Vagina (tissue), 2 donors: ENCODE data around the gene TNFSF10. TPM values are rescaled to one million over a fixed set of nuclear protein-coding genes. Genes with fewer than 3 reads are reported as not detected.

ENCODE experiments used
- DNase-seq, 2 donors: peaks; one replicate each; pipeline ENCODE4 v3.0.0-alpha.2; 2017; ENCODE audit errors: extremely low spot score in 2 of 2
- H3K27ac ChIP-seq: fragments of 200-600 bp; sonication (generic); one replicate; pipeline ENCODE4 v1.5.1; 2019
- H3K27me3 ChIP-seq: fragments of 200-600 bp; sonication (generic); one replicate; pipeline ENCODE4 v1.5.1; 2019
- H3K36me3 ChIP-seq, 2 donors: fragments of 200-600 bp; sonication (generic); one replicate each; pipeline ENCODE4 v1.5.1; 2017 to 2019
- H3K4me1 ChIP-seq: fragments of 200-600 bp; sonication (generic); one replicate; pipeline ENCODE4 v1.5.1; 2019
- H3K4me3 ChIP-seq, 2 donors: fragments of 200-600 bp; sonication (generic); 1 replicate in 1 of 2; 2 replicates in 1 of 2; pipeline ENCODE4 v1.5.1; 2016 to 2019
- H3K9me3 ChIP-seq: fragments of 200-600 bp; sonication (generic); one replicate; pipeline ENCODE4 v1.5.1; 2019
- POLR2A ChIP-seq, 2 donors: fragments of 450-650 bp; IDR thresholded peaks; one replicate each; pipeline ENCODE4 v1.6.1; 2017; ENCODE audit warnings: antibody characterized with exemption in 2 of 2, mild to moderate bottlenecking in 2 of 2, moderate library complexity in 2 of 2
- POLR2AphosphoS5 ChIP-seq, 2 donors: sonication (generic); formaldehyde crosslinking; IDR thresholded peaks; one replicate each; pipeline ENCODE4 v1.9.0; 2017; ENCODE audit warnings: antibody characterized with exemption in 2 of 2, mild to moderate bottlenecking in 2 of 2, low read depth in 1 of 2; ENCODE audit not compliant: insufficient read depth in 1 of 2
- intact Hi-C: fragments of 100-400 bp; cut with DNase I; formaldehyde crosslinking; loops from one replicate; pipeline ENCODE4 v1.15.1; 2023
- total RNA-seq: library from RNA; depleted of rRNA; stranded (reverse); fragments of >200 nt; gene quantifications from one replicate; pipeline ENCODE4 v1.2.3, GENCODE V29; 2016
- TF ChIP-seq, protein P1 (sequence below), 3 experiments: fragments of 450-650 bp in 2 of 3; fragments of 200-600 bp in 1 of 3; sonication (generic) in 1 of 3; IDR thresholded peaks; one replicate each; pipeline ENCODE4 v1.5.1; 2017 to 2019; ENCODE audit warnings: antibody characterized with exemption in 3 of 3, mild to moderate bottlenecking in 2 of 3, moderate library complexity in 2 of 3

The TNFSF10 gene
- total RNA-seq, 1 donor from 2014 or later: 92.8 TPM

DNA sequence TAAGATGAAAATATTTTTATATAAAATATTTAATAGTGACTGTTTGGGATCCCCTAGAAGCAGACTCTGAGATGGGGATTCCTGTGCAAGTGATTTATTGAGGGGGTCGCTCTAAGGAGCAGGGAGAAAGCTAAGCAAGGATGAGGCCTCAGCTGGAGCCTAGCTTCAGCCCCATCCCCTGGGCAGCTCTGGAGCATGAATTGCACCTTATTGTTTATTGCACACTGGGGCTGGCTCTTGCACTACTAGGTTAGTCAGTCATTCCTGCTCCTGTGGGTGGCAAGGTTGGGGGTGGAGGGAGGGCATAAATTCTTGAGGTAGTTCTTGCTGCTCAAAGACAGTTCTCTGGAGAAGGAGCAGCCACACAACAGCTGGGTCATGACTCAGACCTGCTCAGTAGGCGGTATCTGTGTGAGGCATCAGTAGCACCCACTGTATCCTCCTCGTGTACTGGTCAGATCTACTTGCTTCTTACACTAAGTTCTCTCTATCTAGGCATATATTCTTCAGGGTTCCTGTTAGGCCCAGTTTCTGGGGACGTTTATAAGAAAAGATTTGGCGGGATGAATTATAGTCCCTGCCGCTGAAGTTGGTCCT, 27.2 kb upstream of the TNFSF10 start:
- Histone ChIP-seq H3K4me1 (peaks cover 15% of the 10 kb centered on the region), H3K4me3 (no peak overlapping the region), H3K36me3 (no peaks in the 10 kb centered on the region), H3K27ac (no peak overlapping the region), H3K9me3 (no peaks in the 10 kb centered on the region), H3K27me3 (no peaks in the 10 kb centered on the region)
- TF ChIP-seq POLR2AphosphoS5 (IDR thresholded peaks at IDR 0.05; ENCODE audit: insufficient read depth in 1 of 2, low read depth in 1 of 2): no peak
- TF ChIP-seq, protein P1, sequence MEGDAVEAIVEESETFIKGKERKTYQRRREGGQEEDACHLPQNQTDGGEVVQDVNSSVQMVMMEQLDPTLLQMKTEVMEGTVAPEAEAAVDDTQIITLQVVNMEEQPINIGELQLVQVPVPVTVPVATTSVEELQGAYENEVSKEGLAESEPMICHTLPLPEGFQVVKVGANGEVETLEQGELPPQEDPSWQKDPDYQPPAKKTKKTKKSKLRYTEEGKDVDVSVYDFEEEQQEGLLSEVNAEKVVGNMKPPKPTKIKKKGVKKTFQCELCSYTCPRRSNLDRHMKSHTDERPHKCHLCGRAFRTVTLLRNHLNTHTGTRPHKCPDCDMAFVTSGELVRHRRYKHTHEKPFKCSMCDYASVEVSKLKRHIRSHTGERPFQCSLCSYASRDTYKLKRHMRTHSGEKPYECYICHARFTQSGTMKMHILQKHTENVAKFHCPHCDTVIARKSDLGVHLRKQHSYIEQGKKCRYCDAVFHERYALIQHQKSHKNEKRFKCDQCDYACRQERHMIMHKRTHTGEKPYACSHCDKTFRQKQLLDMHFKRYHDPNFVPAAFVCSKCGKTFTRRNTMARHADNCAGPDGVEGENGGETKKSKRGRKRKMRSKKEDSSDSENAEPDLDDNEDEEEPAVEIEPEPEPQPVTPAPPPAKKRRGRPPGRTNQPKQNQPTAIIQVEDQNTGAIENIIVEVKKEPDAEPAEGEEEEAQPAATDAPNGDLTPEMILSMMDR (IDR thresholded peaks at IDR 0.05): no peak
- TF ChIP-seq POLR2A (IDR thresholded peaks at IDR 0.05): no peak
- DNase-seq: no peak
- intact Hi-C loops: no loop called here

DNA sequence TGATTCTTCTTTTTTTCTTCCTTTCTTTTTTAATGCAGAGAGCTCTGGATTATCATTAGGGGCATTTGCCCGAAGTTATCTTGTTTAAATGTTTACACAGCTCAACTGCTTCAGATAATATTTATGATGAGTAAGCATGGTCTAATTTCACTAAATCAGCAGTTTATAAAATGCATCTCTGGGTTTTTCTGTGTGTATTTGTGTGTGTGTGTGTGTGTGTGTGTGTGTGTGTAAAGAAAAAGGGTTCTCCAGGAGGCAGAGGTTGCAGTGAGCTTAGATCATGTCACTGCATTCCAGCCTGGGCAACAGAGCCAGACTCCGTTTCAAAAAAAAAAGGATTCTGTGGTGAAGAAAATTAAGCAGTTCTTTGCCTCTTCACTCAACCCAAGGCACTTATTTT, 25.9 kb upstream of the TNFSF10 start:
- Histone ChIP-seq H3K36me3 (no peaks in the 10 kb centered on the region), H3K9me3 (no peaks in the 10 kb centered on the region), H3K27me3 (no peaks in the 10 kb centered on the region), H3K27ac (no peak overlapping the region), H3K4me3 (no peak overlapping the region), H3K4me1 (peaks cover 15% of the 10 kb centered on the region)
- no peak for TF ChIP-seq POLR2A (IDR thresholded peaks at IDR 0.05)
- no peak for TF ChIP-seq POLR2AphosphoS5 (IDR thresholded peaks at IDR 0.05; ENCODE audit: insufficient read depth in 1 of 2, low read depth in 1 of 2)
- TF ChIP-seq, protein P1 (IDR thresholded peaks at IDR 0.05): no peak
- DNase-seq: no peak
- intact Hi-C loops: no loop called here

DNA sequence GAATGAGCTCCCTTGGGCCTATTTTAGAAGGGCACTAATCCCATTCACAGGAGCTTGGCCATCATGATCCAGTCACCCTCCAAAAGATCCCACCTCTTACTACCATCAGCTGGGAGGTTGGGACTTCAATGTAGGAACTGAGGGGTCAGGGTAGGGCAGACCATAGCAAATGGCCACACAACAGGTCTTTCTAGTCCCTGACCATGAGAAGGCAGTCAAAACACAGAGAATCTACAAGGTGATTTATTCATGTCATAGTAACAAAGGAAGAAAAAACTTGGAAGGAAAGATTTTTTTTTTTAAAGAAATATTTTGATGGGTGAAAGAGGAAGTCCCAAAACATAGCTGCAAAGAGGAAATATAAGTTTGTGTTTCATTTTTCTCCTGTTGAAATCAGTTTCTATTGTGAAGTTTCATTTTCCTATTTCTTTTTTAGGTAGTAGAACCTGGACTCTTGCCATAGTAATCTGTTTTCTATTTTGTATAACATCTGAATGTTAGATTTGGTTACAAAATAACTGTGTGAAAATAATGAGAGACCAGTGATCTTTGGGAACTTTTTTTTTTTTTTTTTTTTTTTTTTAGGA, 23.5 kb upstream of the TNFSF10 start:
- no peaks in the 10 kb centered on the region for H3K9me3 ChIP-seq
- no peaks in the 10 kb centered on the region for H3K27me3 ChIP-seq
- H3K4me1 ChIP-seq: peaks cover 31% of the 10 kb centered on the region
- TF ChIP-seq, protein P1 (IDR thresholded peaks at IDR 0.05): no peak
- no peak for TF ChIP-seq POLR2A (IDR thresholded peaks at IDR 0.05)
- no peak for TF ChIP-seq POLR2AphosphoS5 (IDR thresholded peaks at IDR 0.05; ENCODE audit: insufficient read depth in 1 of 2, low read depth in 1 of 2)
- no peak overlapping the region for H3K27ac ChIP-seq
- H3K36me3 ChIP-seq: no peaks in the 10 kb centered on the region
- intact Hi-C loops: no loop called here
- no peak overlapping the region for H3K4me3 ChIP-seq
- no peak for DNase-seq

DNA sequence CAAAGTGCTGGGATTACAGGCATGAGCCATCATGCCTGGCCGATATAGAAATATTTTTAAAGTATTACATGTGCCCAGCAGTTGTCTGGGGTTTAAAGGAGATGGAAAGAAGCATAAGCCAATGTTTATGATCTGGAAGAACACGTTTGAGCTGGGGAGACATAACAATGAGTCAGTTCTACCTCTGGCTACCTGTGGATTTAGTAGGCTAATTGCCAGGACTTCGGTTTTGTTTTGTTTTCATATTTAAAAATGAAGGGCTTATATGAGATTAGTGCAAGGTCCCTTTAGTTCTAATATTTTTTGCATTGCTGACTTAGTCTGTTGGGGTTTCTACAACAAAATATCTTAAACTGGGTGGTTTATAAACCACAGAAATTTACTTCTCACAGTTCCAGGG, 22.9 kb upstream of the TNFSF10 start:
- peaks cover 37% of the 10 kb centered on the region for H3K4me1 ChIP-seq
- H3K27ac ChIP-seq: no peak overlapping the region

More for the DNA sequence above, 22.9 kb upstream of the TNFSF10 start:
- intact Hi-C loops: no loop called here
- TF ChIP-seq, protein P1 (IDR thresholded peaks at IDR 0.05): no peak
- TF ChIP-seq POLR2AphosphoS5 (IDR thresholded peaks at IDR 0.05; ENCODE audit: insufficient read depth in 1 of 2, low read depth in 1 of 2) (peak in 1 of 2 donors; percentile 58), POLR2A (IDR thresholded peaks at IDR 0.05) (no peak)
- Histone ChIP-seq H3K9me3 (no peaks in the 10 kb centered on the region), H3K27me3 (no peaks in the 10 kb centered on the region), H3K36me3 (no peaks in the 10 kb centered on the region), H3K4me3 (no peak overlapping the region)
- no peak for DNase-seq
